ENCODE measurements around the gene PCMTD2. TPM values are rescaled to one million over a fixed set of nuclear protein-coding genes. Genes with fewer than 3 reads are reported as not detected.
"Not testable (repeated sequence)": the region's sequence is repeated elsewhere in the genome, so short reads cannot be mapped to it uniquely, and the experiment has no call there.

PCMTD2 gene
- total RNA-seq, 1 donor from 2014 or later = 52.6 TPM

DNA sequence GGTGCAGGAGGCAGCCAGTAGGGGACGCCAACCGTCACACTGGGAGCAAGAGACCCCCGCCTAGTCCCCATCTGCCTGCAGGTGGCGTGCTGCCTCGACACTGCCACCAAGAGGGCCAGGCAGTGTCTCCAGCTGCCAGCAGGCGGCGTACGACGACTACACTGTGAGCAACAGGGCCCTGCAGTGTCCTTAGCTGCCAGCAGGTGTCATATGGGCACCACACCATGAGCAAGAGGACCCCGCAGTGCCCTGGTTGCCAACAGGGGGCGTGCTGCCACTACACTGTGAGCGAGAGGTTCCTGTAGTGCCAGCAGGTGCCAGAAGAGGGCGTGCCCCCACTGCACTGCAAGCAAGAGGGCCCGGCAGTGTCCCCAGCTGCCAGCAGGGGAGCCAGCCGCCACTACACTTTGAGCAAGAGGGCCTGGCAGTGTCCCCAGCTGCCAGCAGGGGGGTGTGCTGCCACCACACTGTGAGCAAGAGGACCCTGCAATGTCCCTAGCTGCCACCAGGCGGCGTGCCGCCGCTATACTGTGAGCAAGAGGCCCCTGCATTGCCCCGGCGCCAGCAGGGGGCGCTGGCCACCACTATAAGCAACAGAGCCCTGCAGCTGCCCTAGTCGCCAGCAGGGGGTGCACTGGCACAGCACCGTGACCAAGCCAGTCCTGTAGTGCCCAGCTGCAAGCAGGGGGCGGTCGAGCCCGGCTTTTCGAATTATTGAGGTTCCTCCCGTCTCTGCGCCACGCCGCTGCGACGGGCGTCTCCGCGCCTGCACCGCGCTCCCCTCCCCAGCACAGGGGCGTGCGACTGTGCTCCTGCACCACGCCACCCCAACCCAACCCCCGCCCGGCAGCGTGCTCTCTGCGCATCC is 30.3 kb downstream of the PCMTD2 start:
- intact Hi-C loops (cut with micrococcal nuclease) = not testable (repeated sequence)

DNA sequence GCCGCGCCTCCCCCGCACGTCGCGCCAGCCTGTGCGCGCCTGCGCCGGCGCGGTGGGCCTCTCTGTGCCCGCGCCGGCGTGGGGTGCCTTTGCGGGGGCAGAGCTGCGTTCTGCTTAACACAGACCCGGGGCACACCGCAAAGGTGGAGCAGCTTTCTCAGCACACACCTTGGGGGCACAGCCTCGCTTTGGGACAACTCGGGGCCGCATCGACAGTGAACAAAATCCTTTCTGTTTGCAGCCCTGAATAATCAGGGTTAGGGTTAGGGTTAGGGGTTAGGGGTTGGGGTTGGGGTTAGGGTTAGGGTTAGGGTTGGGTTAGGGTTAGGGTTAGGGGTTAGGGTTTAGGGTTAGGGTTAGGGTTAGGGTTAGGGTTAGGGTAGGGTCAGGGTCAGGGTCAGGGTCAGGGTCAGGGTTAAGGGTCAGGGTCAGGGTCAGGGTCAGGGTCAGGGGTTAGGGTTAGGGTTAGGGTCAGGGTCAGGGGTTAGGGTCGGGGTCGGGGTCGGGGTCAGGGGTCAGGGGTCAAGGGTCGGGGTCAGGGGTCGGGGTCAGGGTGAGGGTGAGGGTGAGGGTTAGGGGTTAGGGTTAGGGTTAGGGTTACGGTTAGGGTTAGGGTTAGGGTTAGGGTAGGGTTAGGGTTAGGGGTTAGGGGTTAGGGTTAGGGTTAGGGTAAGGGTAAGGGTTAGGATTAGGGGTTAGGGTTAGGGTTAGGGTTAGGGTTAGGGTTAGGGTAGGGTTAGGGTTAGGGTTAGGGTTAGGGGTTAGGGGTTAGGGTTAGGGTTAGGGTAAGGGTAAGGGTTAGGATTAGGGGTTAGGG is 31.1 kb downstream of the PCMTD2 start:
- intact Hi-C loops (cut with micrococcal nuclease) = not testable (repeated sequence)

DNA sequence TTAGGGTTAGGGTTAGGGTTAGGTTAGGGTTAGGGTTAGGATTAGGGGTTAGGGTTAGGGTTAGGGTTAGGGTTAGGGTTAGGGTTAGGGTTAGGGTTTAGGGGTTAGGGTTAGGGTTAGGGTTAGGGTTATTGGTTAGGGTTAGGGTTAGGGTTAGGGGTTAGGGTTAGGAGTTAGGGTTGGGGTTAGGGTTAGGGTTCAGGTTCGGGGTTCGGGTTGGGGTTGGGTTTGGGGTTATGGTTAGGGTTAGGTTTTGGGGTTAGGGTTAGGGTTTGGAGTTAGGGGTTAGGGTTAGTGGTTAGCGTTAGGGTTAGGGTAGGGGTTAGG is 31.7 kb downstream of the PCMTD2 start:
- intact Hi-C loops (cut with micrococcal nuclease) = not testable (repeated sequence)

DNA sequence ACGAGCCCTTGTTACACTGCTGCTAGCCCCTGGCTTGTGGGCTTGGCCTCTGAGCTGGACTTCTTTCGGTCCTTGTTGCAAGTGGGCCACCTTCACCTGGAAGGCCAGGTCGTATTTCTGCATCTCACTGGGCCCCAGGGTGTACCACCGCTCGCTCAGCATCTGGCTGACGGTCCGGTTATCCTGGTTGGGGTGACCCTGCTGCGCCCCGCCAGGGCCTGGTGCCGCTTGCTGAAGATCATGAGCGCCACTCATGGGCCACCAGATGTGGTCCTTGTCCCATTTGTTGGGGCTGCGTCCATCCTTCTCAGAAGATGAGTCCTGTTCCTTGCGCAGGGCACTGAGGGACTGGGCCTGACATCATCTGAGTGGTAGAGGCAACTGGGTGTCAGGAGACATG is 36.6 kb downstream of the PCMTD2 start:
- intact Hi-C loops (cut with micrococcal nuclease) = not testable (repeated sequence)

DNA sequence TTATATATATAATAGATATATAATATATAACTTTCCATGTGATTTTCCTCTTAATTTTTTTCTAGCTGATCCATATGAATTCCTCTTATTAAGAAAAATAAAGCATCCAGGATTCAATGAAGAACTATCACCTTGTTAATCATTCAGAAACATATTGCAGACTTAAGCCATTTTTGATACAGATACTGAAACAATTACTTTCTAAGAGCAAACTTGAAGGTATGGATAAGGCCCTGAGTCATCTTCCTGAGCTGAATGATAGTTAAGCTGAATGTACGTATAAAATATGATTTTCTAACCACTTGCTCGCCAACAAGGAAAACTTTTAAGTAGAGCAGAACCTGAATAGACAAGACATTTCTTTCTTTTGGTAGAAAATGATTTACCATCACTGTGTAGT is 47.5 kb downstream of the PCMTD2 start:
- intact Hi-C loops (cut with micrococcal nuclease) = not testable (repeated sequence)

DNA sequence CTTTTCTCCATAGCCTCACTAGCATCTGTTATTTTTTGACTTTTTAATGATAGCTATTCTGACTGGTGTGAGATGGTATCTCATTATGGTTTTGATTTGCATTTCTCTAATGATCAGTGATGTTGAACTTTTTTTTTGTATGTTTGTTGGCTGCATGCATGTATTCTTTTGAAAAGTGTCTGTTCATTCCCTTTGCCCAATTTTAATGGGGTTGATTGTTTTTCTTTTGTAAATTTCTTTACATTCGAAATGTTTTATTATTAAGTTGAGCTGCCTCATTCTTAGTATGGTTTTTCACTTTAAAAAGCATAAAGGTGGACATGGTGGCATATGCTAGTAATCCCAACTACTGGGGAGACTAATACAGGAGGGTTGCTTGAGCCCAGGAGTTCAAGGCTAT is 58.2 kb downstream of the PCMTD2 start:
- intact Hi-C loops (cut with micrococcal nuclease) = not testable (repeated sequence)

DNA sequence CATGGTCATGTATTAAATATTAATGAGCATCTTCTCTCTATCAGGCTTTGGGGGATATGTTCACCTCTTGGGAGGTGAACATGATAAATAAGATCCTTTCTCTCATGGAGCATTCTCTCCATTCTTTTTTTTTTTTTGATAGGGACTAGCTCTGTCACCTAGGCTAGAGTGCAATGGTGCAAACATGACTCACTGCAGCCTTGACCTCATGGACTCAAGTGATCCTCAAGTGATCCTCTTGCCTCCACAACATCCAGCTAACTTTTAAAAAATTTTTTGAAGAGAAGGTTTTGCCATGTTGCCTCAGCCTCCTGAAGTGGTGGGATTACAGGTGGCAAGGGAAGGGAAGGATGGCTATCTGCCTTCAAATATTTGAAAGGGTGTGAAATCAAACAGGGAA is 59.8 kb downstream of the PCMTD2 start:
- intact Hi-C loops (cut with micrococcal nuclease) = not testable (repeated sequence)

DNA sequence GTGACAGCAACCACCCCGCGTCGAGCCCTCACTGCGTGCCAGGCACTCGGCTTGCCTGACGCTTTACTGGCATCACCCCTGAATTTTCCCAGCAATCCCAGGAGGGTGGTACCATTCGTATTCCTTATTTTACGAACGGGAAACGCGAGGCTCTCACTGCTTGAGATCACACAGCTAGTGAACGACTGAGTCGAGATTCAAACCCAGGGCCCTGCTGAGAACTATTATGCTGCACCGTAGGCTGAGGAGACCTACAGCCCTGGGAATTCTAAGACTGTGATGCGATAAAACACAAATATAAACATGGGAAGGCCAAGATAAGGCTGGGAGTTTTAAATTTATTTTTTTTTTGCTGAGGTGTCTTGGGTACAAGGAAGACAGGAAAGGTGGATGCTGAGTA is 60.3 kb downstream of the PCMTD2 start:
- intact Hi-C loops (cut with micrococcal nuclease) = not testable (repeated sequence)

DNA sequence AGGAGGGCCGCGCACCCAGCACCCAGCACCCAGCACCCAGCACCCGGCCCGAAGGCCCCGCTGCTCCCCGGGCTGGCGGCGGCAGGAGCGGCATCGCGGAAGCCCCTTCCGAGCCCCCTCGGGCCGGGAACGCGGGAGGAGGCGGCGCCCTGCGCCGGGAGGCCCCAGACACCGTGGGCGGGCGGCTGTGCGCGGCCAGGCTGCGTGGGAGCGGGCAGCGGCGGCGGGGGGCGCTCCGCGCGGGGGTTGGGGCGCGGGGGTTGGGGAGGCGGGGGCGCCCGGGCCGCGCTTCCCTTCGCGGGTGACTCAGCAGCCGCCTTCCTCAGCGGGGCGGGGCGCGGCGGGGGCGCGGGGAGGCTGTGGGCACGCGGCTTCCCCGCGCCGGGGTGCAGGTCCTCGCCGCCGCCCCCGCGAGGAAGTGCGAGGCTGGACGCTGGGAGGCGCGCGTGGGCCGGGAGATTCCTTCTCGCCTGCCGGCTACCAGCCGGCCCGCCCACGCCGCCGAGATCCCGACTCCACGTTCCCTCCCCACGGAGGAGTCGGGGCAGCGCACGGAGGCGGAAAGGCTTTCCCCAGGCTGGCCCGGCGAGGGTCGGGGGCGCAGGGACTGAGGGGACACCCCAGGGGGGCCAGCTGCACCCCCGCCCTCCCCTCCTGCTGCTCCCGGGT is 61.0 kb downstream of the PCMTD2 start:
- intact Hi-C loops (cut with micrococcal nuclease) = not testable (repeated sequence)

DNA sequence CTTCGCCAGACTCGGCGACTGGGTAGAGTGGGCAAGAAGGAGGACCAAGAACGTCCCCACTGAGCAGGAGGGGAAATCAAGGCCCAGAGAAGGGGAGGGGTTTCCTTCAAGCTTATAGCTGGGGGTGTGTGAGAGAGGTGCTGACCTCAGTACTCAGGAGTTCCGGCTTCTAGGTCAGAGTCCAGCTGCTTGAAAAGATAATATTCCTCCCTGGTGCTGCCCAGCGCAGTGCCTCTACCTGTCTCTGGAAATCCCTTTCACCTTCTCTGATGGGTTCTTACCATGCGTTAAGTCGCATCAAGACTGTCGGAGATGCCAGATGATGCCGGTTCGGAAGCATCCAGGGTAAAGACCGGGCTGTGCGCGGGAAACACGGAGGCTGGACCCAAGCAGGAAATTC is 61.8 kb downstream of the PCMTD2 start:
- intact Hi-C loops (cut with micrococcal nuclease) = not testable (repeated sequence)

DNA sequence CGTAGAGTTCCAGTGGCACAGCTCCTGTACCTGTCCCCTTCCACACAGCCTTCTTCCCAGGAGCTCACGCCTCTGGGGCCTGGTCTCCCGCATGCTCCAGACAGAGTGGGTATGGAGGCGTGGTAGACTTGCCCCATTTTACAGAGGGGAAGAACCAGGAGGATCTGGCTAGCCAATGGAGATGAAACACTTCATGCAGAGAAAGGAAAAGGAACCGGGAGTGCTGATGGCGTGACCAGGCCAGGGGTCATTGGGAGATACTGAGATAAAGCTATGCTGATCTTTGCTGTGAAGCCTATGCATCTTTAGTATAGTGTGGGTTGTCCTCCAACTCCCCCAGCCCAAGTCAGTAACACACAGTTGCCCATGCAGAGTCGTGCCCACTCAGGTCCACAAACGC is 62.5 kb downstream of the PCMTD2 start:
- intact Hi-C loops (cut with micrococcal nuclease) = not testable (repeated sequence)

DNA sequence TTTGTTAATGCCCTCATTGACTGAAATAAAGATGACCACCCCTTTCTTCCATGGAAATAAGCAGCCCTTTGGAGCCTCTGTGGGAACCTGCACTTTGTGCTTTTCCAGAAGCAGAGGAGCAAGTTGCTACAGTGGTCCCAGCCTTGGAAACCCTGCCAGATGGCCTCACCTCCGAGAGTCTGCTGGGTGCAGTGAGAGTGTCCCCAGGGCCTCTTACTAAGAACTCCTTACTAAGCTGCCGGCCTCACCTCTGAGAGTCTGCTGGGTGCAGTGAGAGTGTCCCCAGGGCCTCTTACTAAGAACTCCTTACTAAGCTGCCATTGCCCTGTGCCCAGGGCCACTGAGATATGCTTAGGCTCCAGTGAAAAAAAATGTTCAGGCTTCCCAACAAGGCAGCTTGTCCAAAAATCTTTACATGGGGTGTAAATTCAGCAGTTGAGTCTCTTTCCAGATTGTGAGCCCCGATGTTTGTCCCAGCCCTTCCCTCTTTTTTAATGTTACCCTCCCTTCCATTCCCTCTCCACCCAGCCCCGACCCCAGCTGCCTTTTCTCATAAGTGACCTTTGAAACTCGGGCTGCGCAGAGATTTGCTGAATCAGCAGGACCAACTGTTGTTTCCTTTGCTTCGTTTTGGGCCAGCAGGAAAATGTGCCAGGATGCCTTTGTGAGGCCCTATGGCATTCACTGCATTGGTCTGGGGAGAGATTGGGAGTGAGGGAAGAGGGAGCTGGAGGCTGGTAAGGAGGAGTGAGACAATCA is 66.7 kb downstream of the PCMTD2 start:
- intact Hi-C loops (cut with micrococcal nuclease) = not testable (repeated sequence)

Other genes starting within 250 kb of the PCMTD2 start
- gene C20orf204, start 219.6 kb upstream of the PCMTD2 start, total RNA-seq = 14.7 and 15.5 TPM in 2 replicates
- gene SOX18, start 206.1 kb upstream of the PCMTD2 start, total RNA-seq = 1.8 and 2.2 TPM in 2 replicates
- 47.4 and 48.2 TPM in 2 replicates for gene TCEA2, start 192.6 kb upstream of the PCMTD2 start, total RNA-seq
- gene RGS19, start 176.2 kb upstream of the PCMTD2 start, total RNA-seq = 99.2 and 101 TPM in 2 replicates
- gene OPRL1, start 175.7 kb upstream of the PCMTD2 start, total RNA-seq = 0.61 and 0.64 TPM in 2 replicates
- gene LKAAEAR1, start 171.3 kb upstream of the PCMTD2 start, total RNA-seq = not detected in 2 replicates
- gene NPBWR2, start 148.2 kb upstream of the PCMTD2 start, total RNA-seq = not detected in 2 replicates
- not detected in 2 replicates for gene MYT1, start 91.3 kb upstream of the PCMTD2 start, total RNA-seq

Data from T-helper 1 cell treated with Interleukin-12 subunit alpha and Interleukin-12 subunit beta and Interleukin-4 antibody, amounts not matched to agents 30 ng/mL and 1 ng/mL, for 36 hours (primary cell).